Glutamatergic neuron (in vitro differentiated cells): ENCODE data around the gene PRKRA. TPM values are rescaled to one million over a fixed set of nuclear protein-coding genes. Genes with fewer than 3 reads are reported as not detected.
A peak's percentile ranks its signal among the peaks of the same experiment; 100 is the strongest.

Experiments used
- DNase-seq: peaks from one replicate; pipeline ENCODE4 v3.0.0; 2022
- H3K27ac Mint-ChIP-seq: one replicate; pipeline ENCODE4 v1.8.0; 2020; ENCODE audit warnings: mild to moderate bottlenecking, mixed read lengths, inconsistent platforms; ENCODE audit not compliant: unreplicated experiment
- H3K27me3 Mint-ChIP-seq: one replicate; pipeline ENCODE4 v1.8.0; 2020; ENCODE audit warnings: mild to moderate bottlenecking, moderate library complexity, mixed read lengths, inconsistent platforms; ENCODE audit not compliant: unreplicated experiment
- H3K36me3 Mint-ChIP-seq: one replicate; pipeline ENCODE4 v1.8.0; 2020; ENCODE audit warnings: mild to moderate bottlenecking, mixed read lengths, inconsistent platforms; ENCODE audit not compliant: unreplicated experiment
- H3K4me1 Mint-ChIP-seq: one replicate; pipeline ENCODE4 v1.8.0; 2020; ENCODE audit warnings: mild to moderate bottlenecking, low read depth, mixed read lengths, inconsistent platforms; ENCODE audit not compliant: unreplicated experiment
- H3K4me3 Mint-ChIP-seq: one replicate; pipeline ENCODE4 v1.8.0; 2020; ENCODE audit warnings: mild to moderate bottlenecking, mixed read lengths, inconsistent platforms; ENCODE audit not compliant: unreplicated experiment
- H3K9me3 Mint-ChIP-seq: one replicate; pipeline ENCODE4 v1.8.0; 2020; ENCODE audit warnings: mild to moderate bottlenecking, moderate library complexity, mixed read lengths, inconsistent platforms; ENCODE audit not compliant: unreplicated experiment
- total RNA-seq: library from RNA; stranded (reverse); fragmentation: NEBNext Ultra II Directional; extraction: Animal tissue kit (Norgen Biotek cat#: 25700); gene quantifications from one replicate; pipeline ENCODE4 v1.2.1, GENCODE V29; 2021; ENCODE audit not compliant: unreplicated experiment
- TF ChIP-seq, protein P1 (sequence below): fragments of 200-600 bp; sonication (generic); IDR thresholded peaks from one replicate; pipeline ENCODE4 v1.5.0; 2021; ENCODE audit not compliant: partially characterized antibody, unreplicated experiment

Gene PRKRA
- total RNA-seq, 1 donor from 2014 or later: 86.6 TPM

GRCh38 chr2:178422097-178422496 lies 28.9 kb downstream of the PRKRA start:
- peaks cover 7% of the 10 kb centered on the region for H3K9me3 Mint-ChIP-seq
- peaks cover 23% of the 10 kb centered on the region for H3K36me3 Mint-ChIP-seq
- no peak for DNase-seq

GRCh38 chr2:178420463-178420999 lies 30.4 kb downstream of the PRKRA start:
- TF ChIP-seq, protein P1, sequence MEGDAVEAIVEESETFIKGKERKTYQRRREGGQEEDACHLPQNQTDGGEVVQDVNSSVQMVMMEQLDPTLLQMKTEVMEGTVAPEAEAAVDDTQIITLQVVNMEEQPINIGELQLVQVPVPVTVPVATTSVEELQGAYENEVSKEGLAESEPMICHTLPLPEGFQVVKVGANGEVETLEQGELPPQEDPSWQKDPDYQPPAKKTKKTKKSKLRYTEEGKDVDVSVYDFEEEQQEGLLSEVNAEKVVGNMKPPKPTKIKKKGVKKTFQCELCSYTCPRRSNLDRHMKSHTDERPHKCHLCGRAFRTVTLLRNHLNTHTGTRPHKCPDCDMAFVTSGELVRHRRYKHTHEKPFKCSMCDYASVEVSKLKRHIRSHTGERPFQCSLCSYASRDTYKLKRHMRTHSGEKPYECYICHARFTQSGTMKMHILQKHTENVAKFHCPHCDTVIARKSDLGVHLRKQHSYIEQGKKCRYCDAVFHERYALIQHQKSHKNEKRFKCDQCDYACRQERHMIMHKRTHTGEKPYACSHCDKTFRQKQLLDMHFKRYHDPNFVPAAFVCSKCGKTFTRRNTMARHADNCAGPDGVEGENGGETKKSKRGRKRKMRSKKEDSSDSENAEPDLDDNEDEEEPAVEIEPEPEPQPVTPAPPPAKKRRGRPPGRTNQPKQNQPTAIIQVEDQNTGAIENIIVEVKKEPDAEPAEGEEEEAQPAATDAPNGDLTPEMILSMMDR: no peak
- peaks cover 6% of the 10 kb centered on the region for H3K9me3 Mint-ChIP-seq

More at GRCh38 chr2:178422097-178422496, 28.9 kb downstream of the PRKRA start:
- no peak overlapping the region for H3K27ac Mint-ChIP-seq
- TF ChIP-seq, protein P1: no peak
- H3K4me1 Mint-ChIP-seq: no peaks in the 10 kb centered on the region
- no peak overlapping the region for H3K4me3 Mint-ChIP-seq
- no peaks in the 10 kb centered on the region for H3K27me3 Mint-ChIP-seq

DNA sequence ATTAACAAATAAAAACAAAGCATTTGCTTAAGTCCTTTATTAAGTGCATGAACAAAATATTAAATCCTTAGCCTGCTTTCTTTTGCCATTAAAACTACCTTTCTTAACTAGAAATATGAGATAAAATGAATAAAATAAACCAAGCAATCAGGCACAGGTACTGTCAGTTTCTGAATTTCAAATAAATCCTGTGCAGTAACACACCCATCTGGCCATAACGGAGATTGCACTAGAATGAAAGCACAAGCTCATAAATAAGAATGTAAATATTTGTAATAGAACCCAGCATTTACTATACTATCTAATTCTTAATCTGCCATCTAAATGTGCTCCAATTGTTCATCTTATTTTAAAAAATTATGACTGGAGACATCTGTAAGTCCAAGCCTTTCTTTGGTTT lies 31.9 kb downstream of the PRKRA start:
- Mint-ChIP-seq H3K27ac (no peak overlapping the region), H3K4me3 (no peak overlapping the region), H3K36me3 (no peaks in the 10 kb centered on the region), H3K4me1 (peaks cover 6% of the 10 kb centered on the region), H3K9me3 (peaks cover 9% of the 10 kb centered on the region), H3K27me3 (no peaks in the 10 kb centered on the region)
- TF ChIP-seq, protein P1: peak; percentile 26
- DNase-seq: no peak

More at GRCh38 chr2:178420463-178420999, 30.4 kb downstream of the PRKRA start:
- H3K36me3 Mint-ChIP-seq: peaks cover 14% of the 10 kb centered on the region
- H3K4me1 Mint-ChIP-seq: no peaks in the 10 kb centered on the region
- H3K4me3 Mint-ChIP-seq: no peak overlapping the region
- DNase-seq: no peak
- no peaks in the 10 kb centered on the region for H3K27me3 Mint-ChIP-seq
- H3K27ac Mint-ChIP-seq: no peak overlapping the region

GRCh38 chr2:178418426-178418825 lies 32.5 kb downstream of the PRKRA start:
- Mint-ChIP-seq H3K36me3 (no peaks in the 10 kb centered on the region), H3K27me3 (no peaks in the 10 kb centered on the region), H3K4me1 (peaks cover 6% of the 10 kb centered on the region), H3K27ac (no peak overlapping the region), H3K4me3 (no peak overlapping the region), H3K9me3 (peaks cover 13% of the 10 kb centered on the region)
- TF ChIP-seq, protein P1: no peak
- no peak for DNase-seq

DNA sequence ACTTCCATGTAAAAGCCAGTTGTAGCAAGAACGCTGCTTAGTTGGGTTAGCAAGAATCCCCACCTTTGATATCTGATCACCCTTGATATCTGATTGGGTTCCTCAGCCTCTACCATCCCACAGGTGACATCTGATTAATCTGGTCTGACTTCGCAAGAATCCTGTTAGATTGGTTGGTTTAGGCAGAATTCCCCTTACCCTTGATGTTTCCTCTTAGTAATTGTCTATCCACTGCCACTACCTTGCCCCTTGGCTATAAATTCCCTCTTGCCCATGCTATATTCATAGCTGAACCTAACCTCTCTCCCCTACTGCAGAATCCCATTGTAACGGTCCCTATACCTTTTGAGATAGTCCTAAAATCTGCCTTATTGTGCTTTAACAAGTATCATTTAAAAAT lies 33.1 kb downstream of the PRKRA start:
- H3K4me1 Mint-ChIP-seq: peaks cover 6% of the 10 kb centered on the region
- DNase-seq: no peak
- H3K27me3 Mint-ChIP-seq: no peaks in the 10 kb centered on the region
- H3K9me3 Mint-ChIP-seq: peaks cover 13% of the 10 kb centered on the region
- no peak overlapping the region for H3K4me3 Mint-ChIP-seq
- H3K27ac Mint-ChIP-seq: no peak overlapping the region
- TF ChIP-seq, protein P1: no peak
- H3K36me3 Mint-ChIP-seq: no peaks in the 10 kb centered on the region
